MCF 10A (cell line): Measurements from ENCODE around the gene MRPS24. TPM values are rescaled to one million over a fixed set of nuclear protein-coding genes. Genes with fewer than 3 reads are reported as not detected.

Experiments
- BruUV-seq: library from RNA; stranded (reverse); fragments of 400-500 nt; replicated peaks from 2 replicates; lab custom pipeline; 2021; lab: Mats Ljungman, UMichigan
- CTCF ChIA-PET: fragments of 300-600 bp; sonication (Branson Sonifier 250); formaldehyde crosslinking; extraction: SDS; loops from one replicate; lab custom pipeline; 2021; ENCODE audit warnings: antibody characterized with exemption, inconsistent platforms; lab: Yijun Ruan, JAX
- POLR2A ChIA-PET: fragments of 300-600, 350-650 bp; sonication (Branson Sonifier 250); formaldehyde crosslinking; extraction: SDS; loops from one replicate; lab custom pipeline; 2020; ENCODE audit warnings: antibody characterized with exemption, inconsistent platforms; lab: Yijun Ruan, JAX
- DNase-seq: peaks from one replicate; pipeline ENCODE4 v3.0.0-alpha.2; 2018; ENCODE audit not compliant: unreplicated experiment
- H3K27ac Mint-ChIP-seq: one replicate; pipeline ENCODE4 v1.8.0; 2022; ENCODE audit warnings: mild to moderate bottlenecking, low read depth, mixed read lengths; ENCODE audit not compliant: unreplicated experiment
- H3K27me3 Mint-ChIP-seq: one replicate; pipeline ENCODE4 v1.8.0; 2022; ENCODE audit warnings: mixed read lengths; ENCODE audit not compliant: insufficient read depth, unreplicated experiment
- H3K36me3 Mint-ChIP-seq: one replicate; pipeline ENCODE4 v1.8.0; 2022; ENCODE audit warnings: mild to moderate bottlenecking, moderate library complexity, mixed read lengths; ENCODE audit not compliant: insufficient read depth, unreplicated experiment
- H3K4me1 Mint-ChIP-seq: one replicate; pipeline ENCODE4 v1.8.0; 2022; ENCODE audit warnings: mixed read lengths; ENCODE audit not compliant: insufficient read depth, unreplicated experiment
- H3K4me3 Mint-ChIP-seq: one replicate; pipeline ENCODE4 v1.8.0; 2022; ENCODE audit warnings: mild to moderate bottlenecking, moderate library complexity, mixed read lengths; ENCODE audit not compliant: unreplicated experiment
- H3K9me3 Mint-ChIP-seq: one replicate; pipeline ENCODE4 v1.8.0; 2022; ENCODE audit warnings: mixed read lengths; ENCODE audit not compliant: unreplicated experiment
- intact Hi-C: fragments of 100-400 bp; cut with micrococcal nuclease; formaldehyde crosslinking; loops from 2 replicates; pipeline ENCODE4 v1.14.1; 2022
- total RNA-seq: library from RNA; stranded (reverse); gene quantifications from 2 replicates; pipeline ENCODE4 v1.2.3, GENCODE V29; 2022
- TF ChIP-seq, protein P1 (sequence below): fragments of 200-600 bp; IDR thresholded peaks from one replicate; pipeline ENCODE4 v1.8.0; 2022; ENCODE audit warnings: antibody characterized with exemption, mild to moderate bottlenecking; ENCODE audit not compliant: unreplicated experiment

The MRPS24 gene
- total RNA-seq, 1 experiment from 2014 or later, result 188 TPM

DNA sequence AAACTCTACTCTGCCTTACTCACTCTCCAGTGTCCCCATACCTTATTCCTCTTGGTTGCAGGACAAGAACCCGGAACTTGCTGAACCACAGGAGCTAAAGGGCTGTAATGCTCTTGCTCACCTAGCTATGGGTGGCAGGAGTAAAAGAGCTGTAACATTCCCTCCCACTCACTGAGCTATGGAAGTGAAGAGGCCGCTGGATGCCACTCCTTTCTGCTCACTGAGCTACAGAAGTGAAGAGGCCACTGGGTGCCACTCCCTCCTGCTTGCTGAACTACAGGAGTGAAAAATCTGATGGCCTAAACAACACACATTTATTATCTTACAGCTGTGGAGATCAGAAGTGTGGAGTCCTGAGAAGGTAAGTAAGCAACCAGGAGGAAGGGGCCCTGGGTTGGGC lies 17.5 kb downstream of the MRPS24 start:
- Mint-ChIP-seq H3K9me3 (peaks cover 6% of the 10 kb centered on the region), H3K4me1 (no peaks in the 10 kb centered on the region), H3K27me3 (no peaks in the 10 kb centered on the region), H3K27ac (no peak overlapping the region), H3K4me3 (no peak overlapping the region), H3K36me3 (no peaks in the 10 kb centered on the region)
- CTCF ChIA-PET, result interaction anchor here (0.8 to 1.0 kb wide), 2 partner anchors 13 to 14 kb away, joined by 3 to 4 read pairs; no protein-coding TSS in a partner anchor
- no TSS peak for BruUV-seq
- TF ChIP-seq, protein P1, sequence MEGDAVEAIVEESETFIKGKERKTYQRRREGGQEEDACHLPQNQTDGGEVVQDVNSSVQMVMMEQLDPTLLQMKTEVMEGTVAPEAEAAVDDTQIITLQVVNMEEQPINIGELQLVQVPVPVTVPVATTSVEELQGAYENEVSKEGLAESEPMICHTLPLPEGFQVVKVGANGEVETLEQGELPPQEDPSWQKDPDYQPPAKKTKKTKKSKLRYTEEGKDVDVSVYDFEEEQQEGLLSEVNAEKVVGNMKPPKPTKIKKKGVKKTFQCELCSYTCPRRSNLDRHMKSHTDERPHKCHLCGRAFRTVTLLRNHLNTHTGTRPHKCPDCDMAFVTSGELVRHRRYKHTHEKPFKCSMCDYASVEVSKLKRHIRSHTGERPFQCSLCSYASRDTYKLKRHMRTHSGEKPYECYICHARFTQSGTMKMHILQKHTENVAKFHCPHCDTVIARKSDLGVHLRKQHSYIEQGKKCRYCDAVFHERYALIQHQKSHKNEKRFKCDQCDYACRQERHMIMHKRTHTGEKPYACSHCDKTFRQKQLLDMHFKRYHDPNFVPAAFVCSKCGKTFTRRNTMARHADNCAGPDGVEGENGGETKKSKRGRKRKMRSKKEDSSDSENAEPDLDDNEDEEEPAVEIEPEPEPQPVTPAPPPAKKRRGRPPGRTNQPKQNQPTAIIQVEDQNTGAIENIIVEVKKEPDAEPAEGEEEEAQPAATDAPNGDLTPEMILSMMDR, result no peak
- no peak for DNase-seq
- intact Hi-C loops, result no loop called here
- POLR2A ChIA-PET, result interaction anchor here (1.0 kb wide), 1 partner anchor 17 kb away, joined by 6 read pairs; the partner anchor contains the start of gene MRPS24

DNA sequence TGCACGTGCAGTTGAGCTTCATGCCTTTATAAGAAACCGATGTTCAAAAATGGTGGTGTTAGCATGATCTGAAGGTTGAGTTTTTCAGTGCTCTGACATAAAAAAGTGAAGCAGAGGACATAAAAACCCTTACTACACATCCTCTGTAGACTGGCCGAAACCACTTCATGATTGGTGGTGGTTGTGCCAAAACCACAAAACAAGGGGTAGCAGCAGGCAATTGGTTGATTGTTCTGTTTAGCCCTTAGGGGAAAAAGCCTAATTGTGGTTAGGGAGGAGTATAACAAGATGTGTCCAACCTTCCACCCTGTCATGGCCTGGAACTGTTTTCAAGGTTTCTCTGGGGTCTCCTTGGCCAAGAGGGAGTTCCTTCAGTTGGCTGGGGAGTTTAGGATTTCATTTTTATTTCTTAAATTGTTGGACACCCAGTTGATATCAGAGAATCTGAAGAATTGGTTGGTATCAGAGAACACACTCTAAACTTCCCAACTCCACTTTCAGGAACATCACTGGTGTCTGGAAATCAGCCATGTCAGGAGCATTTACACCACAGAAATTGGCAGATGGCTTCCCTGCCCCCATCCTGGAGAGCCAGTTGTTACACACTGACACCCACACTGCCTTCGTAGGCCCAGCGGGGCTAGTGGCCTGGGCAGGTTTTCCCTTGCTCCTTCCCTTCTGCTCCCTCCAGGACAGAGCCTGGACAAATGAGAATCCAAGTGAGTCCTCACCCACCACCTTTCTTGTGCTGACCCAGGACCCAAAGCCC lies 18.8 kb downstream of the MRPS24 start:
- intact Hi-C loops, result no loop called here
- no TSS peak for BruUV-seq
- Mint-ChIP-seq H3K4me3 (no peak overlapping the region), H3K4me1 (no peaks in the 10 kb centered on the region), H3K36me3 (no peaks in the 10 kb centered on the region), H3K9me3 (peaks cover 6% of the 10 kb centered on the region), H3K27me3 (no peaks in the 10 kb centered on the region), H3K27ac (no peak overlapping the region)
- ChIA-PET POLR2A (interaction anchor here (0.9 kb wide), 1 partner anchor 11 kb away, joined by 3 read pairs; no protein-coding TSS in a partner anchor), CTCF (interaction anchor here (1.0 to 1.7 kb wide), 2 partner anchors 11 to 12 kb away, joined by 3 to 11 read pairs; no protein-coding TSS in a partner anchor)
- DNase-seq, result peak; percentile 64
- TF ChIP-seq, protein P1, result no peak

DNA sequence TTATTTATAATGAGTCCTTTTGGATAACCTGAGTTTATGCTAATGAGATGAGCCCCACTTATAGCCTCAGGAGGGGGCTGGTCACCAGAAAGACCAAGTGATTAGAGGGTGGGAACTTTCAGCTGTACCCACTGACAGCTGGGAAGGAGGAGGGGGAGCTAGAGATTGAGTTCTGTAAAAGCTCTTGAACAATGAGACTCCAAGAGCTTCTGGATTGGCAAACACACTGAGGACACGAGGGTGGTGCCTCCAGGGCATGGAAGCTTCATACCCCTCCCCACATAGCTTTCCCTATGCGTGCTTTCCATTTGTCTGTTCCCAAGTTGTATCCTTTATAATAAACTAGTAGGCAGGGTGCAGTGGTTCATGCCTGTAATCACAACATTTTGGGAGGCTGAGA lies 20.3 kb downstream of the MRPS24 start:
- Mint-ChIP-seq H3K9me3 (peaks cover 6% of the 10 kb centered on the region), H3K4me1 (no peaks in the 10 kb centered on the region), H3K27ac (no peak overlapping the region), H3K4me3 (no peak overlapping the region), H3K27me3 (no peaks in the 10 kb centered on the region), H3K36me3 (no peaks in the 10 kb centered on the region)
- no peak for DNase-seq
- TF ChIP-seq, protein P1, result no peak
- POLR2A ChIA-PET, result interaction anchor here (1.1 to 1.8 kb wide), 2 partner anchors 12 to 14 kb away, joined by 3 to 6 read pairs; no protein-coding TSS in a partner anchor
- intact Hi-C loops, result no loop called here
- BruUV-seq, result no TSS peak
- CTCF ChIA-PET, result interaction anchor here (0.7 to 2.0 kb wide), 5 partner anchors 9 to 266 kb away, joined by 4 to 21 read pairs (median 6); partner anchors contain the start of gene STK17A

DNA sequence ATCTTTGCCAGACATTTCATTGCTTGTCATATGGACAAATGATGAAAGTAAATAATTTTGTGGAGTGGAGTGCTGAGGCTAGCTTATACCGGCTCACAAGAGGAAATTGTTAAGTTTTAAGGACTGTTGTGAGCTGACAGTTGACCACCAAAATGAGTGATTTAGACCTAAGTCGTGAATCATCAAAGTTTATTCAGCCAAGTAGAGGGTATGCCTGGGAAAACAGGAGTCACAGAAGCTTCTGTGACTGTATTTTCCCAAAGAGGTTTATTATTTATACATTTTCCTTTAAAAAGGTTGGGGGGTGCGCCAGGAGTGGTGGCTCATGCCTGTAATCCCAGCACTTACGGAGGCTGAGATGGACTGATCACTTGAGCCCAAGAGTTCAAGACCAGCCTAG lies 21.8 kb downstream of the MRPS24 start:
- ChIA-PET POLR2A (interaction anchor here (1.8 kb wide), 1 partner anchor 13 kb away, joined by 6 read pairs; no protein-coding TSS in a partner anchor), CTCF (interaction anchor here (0.6 to 2.0 kb wide), 7 partner anchors 9 to 265 kb away, joined by 3 to 21 read pairs (median 6); partner anchors contain the start of gene STK17A)
- intact Hi-C loops, result no loop called here
- Mint-ChIP-seq H3K9me3 (peaks cover 6% of the 10 kb centered on the region), H3K27ac (no peak overlapping the region), H3K36me3 (no peaks in the 10 kb centered on the region), H3K27me3 (no peaks in the 10 kb centered on the region), H3K4me3 (no peak overlapping the region), H3K4me1 (no peaks in the 10 kb centered on the region)
- no peak for DNase-seq
- BruUV-seq, result no TSS peak
- TF ChIP-seq, protein P1, result no peak
